GM10266 (cell line): ENCODE measurements around the gene GAGE12D.
"Not testable (repeated sequence)": the region's sequence is repeated elsewhere in the genome, so short reads cannot be mapped to it uniquely, and the experiment has no call there.

Experiments
- DNase-seq: peaks from one replicate; pipeline ENCODE4 v3.0.0; 2012; ENCODE audit errors: extremely low spot score

Gene GAGE12D, protein sequence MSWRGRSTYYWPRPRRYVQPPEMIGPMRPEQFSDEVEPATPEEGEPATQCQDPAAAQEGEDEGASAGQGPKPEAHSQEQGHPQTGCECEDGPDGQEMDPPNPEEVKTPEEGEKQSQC

DNA sequence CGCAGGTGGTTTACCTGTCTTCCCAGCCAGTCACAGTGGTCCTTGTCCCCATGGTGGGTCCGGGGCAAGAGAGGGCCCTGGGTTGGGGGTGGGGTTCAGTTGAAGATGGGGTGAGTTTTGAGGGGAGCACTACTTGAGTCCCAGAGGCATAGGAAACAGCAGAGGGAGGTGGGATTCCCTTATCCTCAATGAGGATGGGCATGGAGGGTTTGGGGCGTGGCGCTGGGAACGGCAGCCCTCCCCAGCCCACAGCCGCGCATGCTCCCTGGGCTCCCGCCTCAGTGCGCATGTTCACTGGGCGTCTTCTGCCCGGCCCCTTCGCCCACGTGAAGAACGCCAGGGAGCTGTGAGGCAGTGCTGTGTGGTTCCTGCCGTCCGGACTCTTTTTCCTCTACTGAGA is at the start of gene GAGE12D:
Gene GAGE12D, plus strand, starts transcription at position 301 of the 400 bp plus-strand sequence. CDS start 1,155 bp downstream, outside the sequence.
- not testable (repeated sequence) for DNase-seq

DNA sequence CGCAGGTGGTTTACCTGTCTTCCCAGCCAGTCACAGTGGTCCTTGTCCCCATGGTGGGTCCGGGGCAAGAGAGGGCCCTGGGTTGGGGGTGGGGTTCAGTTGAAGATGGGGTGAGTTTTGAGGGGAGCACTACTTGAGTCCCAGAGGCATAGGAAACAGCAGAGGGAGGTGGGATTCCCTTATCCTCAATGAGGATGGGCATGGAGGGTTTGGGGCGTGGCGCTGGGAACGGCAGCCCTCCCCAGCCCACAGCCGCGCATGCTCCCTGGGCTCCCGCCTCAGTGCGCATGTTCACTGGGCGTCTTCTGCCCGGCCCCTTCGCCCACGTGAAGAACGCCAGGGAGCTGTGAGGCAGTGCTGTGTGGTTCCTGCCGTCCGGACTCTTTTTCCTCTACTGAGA is 9.7 kb upstream of the GAGE12D start, which contains the start of gene GAGE12C:
Gene GAGE12C, plus strand, starts transcription at position 301 of the 400 bp plus-strand sequence. CDS start 1,155 bp downstream, outside the sequence.
- not testable (repeated sequence) for DNase-seq

DNA sequence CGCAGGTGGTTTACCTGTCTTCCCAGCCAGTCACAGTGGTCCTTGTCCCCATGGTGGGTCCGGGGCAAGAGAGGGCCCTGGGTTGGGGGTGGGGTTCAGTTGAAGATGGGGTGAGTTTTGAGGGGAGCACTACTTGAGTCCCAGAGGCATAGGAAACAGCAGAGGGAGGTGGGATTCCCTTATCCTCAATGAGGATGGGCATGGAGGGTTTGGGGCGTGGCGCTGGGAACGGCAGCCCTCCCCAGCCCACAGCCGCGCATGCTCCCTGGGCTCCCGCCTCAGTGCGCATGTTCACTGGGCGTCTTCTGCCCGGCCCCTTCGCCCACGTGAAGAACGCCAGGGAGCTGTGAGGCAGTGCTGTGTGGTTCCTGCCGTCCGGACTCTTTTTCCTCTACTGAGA is 9.5 kb downstream of the GAGE12D start, which contains the start of gene GAGE12E:
Gene GAGE12E, plus strand, starts transcription at position 301 of the 400 bp plus-strand sequence. CDS start 1,155 bp downstream, outside the sequence.
- DNase-seq, result not testable (repeated sequence)

DNA sequence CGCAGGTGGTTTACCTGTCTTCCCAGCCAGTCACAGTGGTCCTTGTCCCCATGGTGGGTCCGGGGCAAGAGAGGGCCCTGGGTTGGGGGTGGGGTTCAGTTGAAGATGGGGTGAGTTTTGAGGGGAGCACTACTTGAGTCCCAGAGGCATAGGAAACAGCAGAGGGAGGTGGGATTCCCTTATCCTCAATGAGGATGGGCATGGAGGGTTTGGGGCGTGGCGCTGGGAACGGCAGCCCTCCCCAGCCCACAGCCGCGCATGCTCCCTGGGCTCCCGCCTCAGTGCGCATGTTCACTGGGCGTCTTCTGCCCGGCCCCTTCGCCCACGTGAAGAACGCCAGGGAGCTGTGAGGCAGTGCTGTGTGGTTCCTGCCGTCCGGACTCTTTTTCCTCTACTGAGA is 19.0 kb downstream of the GAGE12D start, which contains the start of gene GAGE12F:
Gene GAGE12F, plus strand, starts transcription at position 301 of the 400 bp plus-strand sequence. CDS start 1,155 bp downstream, outside the sequence.
- DNase-seq, result not testable (repeated sequence)

DNA sequence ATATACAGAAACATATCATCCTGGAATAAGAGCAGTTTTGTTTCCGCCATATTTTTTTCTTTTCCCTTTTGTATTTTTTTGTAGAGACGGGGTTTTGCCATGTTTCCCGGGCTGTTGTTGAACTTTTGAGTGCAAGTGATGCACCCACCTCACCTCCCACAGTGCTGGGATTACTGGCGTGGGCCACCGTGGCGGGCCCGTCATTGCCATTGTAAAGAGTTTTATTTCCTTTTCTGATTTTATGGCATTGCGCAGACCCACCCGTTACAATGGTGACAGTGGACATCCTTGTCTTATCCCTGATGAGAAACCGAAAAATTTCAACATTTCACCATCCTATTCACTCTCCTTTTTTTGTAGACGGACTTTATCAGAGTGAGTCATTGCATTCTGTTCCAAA is 27.2 kb downstream of the GAGE12D start:
- not testable (repeated sequence) for DNase-seq

DNA sequence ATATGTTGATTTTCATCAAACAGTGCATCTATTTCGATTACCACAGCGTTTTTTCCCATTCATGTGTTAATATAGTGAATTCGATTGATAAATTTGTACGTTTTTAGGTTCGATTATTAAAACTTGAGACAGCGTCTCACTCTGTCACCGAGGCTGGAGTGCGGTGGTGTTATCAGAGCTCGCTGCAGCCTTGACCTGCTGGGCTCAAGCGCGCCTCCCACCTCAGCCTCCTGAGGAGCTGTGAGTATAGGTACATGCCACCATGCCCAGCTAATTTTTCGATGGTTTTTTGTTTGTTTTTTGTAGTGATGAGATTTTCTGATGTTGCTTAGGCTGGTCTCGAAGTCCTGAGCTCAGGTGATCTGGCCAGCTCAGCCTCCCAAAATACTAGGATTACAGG is 27.6 kb downstream of the GAGE12D start:
- not testable (repeated sequence) for DNase-seq

DNA sequence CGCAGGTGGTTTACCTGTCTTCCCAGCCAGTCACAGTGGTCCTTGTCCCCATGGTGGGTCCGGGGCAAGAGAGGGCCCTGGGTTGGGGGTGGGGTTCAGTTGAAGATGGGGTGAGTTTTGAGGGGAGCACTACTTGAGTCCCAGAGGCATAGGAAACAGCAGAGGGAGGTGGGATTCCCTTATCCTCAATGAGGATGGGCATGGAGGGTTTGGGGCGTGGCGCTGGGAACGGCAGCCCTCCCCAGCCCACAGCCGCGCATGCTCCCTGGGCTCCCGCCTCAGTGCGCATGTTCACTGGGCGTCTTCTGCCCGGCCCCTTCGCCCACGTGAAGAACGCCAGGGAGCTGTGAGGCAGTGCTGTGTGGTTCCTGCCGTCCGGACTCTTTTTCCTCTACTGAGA is 28.6 kb downstream of the GAGE12D start, which contains the start of gene GAGE12G:
Gene GAGE12G, plus strand, starts transcription at position 301 of the 400 bp plus-strand sequence. CDS start 1,155 bp downstream, outside the sequence.
- not testable (repeated sequence) for DNase-seq

DNA sequence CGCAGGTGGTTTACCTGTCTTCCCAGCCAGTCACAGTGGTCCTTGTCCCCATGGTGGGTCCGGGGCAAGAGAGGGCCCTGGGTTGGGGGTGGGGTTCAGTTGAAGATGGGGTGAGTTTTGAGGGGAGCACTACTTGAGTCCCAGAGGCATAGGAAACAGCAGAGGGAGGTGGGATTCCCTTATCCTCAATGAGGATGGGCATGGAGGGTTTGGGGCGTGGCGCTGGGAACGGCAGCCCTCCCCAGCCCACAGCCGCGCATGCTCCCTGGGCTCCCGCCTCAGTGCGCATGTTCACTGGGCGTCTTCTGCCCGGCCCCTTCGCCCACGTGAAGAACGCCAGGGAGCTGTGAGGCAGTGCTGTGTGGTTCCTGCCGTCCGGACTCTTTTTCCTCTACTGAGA is 38.1 kb downstream of the GAGE12D start, which contains the start of gene GAGE12H:
Gene GAGE12H, plus strand, starts transcription at position 301 of the 400 bp plus-strand sequence. CDS start 1,155 bp downstream, outside the sequence.
- not testable (repeated sequence) for DNase-seq

DNA sequence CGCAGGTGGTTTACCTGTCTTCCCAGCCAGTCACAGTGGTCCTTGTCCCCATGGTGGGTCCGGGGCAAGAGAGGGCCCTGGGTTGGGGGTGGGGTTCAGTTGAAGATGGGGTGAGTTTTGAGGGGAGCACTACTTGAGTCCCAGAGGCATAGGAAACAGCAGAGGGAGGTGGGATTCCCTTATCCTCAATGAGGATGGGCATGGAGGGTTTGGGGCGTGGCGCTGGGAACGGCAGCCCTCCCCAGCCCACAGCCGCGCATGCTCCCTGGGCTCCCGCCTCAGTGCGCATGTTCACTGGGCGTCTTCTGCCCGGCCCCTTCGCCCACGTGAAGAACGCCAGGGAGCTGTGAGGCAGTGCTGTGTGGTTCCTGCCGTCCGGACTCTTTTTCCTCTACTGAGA is 47.7 kb downstream of the GAGE12D start, which contains the start of gene GAGE2A:
Gene GAGE2A, plus strand, starts transcription at position 301 of the 400 bp plus-strand sequence. CDS start 1,155 bp downstream, outside the sequence.
- DNase-seq, result not testable (repeated sequence)

DNA sequence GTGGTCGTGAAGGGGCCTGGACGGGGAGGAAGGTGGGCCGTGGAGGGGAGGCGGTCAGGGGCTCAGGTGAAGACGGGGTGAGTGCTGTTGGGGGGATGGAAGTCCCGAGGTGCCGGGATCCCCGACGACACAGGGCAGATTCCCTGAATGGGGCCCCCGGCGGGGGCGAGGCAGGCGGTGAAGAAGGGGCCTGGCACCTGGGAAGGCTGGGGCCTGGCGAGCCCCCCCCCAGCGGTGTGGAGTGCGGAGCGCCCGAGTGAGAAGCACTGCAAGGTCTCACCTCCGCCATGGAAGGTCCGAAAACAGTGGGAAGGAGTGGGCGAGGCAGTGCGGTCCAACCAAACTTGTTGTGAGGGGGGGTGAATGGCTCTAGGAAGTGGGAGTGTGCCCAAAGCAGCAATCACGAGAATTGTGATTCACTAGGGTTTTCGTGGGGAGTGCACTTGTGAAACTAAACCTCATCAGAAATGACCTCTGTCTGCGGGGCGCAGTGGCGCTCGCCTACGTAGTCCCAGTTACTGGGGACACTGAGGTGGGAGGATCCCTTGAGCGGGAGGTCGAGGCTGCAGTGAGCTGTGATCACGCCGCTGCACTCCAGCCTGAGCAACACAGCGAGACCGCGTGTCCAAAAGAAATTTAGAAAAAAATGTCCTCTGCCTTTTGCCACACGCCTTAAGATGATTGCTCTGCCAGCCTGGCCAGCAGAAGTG is 48.4 kb downstream of the GAGE12D start:
- not testable (repeated sequence) for DNase-seq

DNA sequence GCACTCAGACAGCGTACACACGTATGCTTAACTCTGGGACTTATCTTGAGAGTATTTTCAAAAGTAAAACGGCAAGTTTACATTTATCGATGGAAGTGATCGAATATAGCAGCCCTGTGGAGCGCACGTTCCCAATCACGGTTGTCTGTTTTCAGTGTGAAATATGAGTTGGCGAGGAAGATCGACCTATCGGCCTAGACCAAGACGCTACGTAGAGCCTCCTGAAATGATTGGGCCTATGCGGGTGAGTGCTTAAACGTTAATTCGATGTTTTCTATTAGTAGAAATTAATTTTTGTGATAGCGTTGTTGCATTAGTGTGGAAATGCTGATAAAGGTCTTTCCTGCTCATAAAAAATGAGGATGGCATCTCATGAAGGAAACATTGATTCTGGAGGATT is 49.0 kb downstream of the GAGE12D start:
- DNase-seq, result not testable (repeated sequence)
